Measurements from ENCODE around the gene LRRC32.

GRCh38 chr11:76712125-76712524, 41.6 kb upstream of the LRRC32 start:
- TF ChIP-seq, protein P1, sequence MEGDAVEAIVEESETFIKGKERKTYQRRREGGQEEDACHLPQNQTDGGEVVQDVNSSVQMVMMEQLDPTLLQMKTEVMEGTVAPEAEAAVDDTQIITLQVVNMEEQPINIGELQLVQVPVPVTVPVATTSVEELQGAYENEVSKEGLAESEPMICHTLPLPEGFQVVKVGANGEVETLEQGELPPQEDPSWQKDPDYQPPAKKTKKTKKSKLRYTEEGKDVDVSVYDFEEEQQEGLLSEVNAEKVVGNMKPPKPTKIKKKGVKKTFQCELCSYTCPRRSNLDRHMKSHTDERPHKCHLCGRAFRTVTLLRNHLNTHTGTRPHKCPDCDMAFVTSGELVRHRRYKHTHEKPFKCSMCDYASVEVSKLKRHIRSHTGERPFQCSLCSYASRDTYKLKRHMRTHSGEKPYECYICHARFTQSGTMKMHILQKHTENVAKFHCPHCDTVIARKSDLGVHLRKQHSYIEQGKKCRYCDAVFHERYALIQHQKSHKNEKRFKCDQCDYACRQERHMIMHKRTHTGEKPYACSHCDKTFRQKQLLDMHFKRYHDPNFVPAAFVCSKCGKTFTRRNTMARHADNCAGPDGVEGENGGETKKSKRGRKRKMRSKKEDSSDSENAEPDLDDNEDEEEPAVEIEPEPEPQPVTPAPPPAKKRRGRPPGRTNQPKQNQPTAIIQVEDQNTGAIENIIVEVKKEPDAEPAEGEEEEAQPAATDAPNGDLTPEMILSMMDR (IDR thresholded peaks at IDR 0.05; ENCODE audit: insufficient read depth, low read depth, low read length) = no peak
- TF ChIP-seq EZH2 (IDR thresholded peaks at IDR 0.05; ENCODE audit: insufficient read depth, low read length) = no peak

Data from astrocyte (in vitro differentiated cells and primary cell).